ENCODE measurements around the gene DIPK1C.

GRCh38 chr18:74387383-74387782, 69.7 kb downstream of the DIPK1C start:
- TF ChIP-seq CTCF (IDR thresholded peaks at IDR 0.05; ENCODE audit: insufficient read depth, low read depth, low read length) (no peak), EZH2 (IDR thresholded peaks at IDR 0.05; ENCODE audit: insufficient read depth, low read length) (no peak)

Measured in astrocyte (in vitro differentiated cells and primary cell).